HG02623 (cell line): ENCODE data around the gene DTX1.

Experiments used
- ATAC-seq: cut with Tn5 transposase; IDR thresholded peaks from one replicate; pipeline ENCODE4 v1.9.1; 2021; ENCODE audit warnings: moderate library complexity; ENCODE audit not compliant: unreplicated experiment

Gene DTX1

DNA sequence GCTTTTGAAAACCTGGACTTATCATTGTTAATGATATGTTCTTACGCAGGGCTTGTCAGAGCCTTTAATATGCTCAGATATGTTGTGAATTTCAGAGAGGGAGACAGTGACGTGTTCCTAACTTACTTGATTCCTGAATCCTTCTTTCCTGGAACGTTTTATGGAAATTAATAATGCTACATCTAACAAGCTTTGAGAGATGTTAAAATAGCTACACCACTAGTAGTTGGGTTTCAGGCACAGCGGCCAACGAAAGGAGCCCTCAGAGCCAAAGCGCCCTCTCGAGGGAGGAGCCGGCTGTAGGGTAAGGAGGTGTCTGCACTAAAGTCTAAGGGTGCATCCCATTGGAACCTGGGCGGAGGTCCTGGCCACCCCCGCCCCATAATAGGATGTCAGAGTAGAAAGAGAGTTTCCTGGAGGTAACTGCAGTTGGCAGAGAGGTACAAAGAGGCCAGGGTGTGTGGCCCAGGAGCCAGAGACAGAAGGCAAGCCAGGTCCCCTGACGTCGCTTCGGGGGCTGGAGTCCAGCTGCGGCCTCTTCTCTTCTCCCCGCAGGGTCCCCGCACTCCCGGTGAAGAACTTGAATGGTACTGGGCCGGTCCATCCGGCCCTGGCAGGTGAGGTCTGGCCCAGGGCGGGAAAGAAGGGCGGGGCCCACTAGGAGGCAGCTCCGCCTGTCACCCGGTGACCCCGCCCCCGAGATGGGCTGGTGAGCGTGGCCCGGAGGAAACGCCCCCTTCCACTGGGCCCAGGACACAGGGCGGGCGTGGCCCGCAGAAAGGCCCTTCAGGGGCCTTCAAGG, 36.3 kb downstream of the DTX1 start:
- peak; percentile 44 for ATAC-seq

DNA sequence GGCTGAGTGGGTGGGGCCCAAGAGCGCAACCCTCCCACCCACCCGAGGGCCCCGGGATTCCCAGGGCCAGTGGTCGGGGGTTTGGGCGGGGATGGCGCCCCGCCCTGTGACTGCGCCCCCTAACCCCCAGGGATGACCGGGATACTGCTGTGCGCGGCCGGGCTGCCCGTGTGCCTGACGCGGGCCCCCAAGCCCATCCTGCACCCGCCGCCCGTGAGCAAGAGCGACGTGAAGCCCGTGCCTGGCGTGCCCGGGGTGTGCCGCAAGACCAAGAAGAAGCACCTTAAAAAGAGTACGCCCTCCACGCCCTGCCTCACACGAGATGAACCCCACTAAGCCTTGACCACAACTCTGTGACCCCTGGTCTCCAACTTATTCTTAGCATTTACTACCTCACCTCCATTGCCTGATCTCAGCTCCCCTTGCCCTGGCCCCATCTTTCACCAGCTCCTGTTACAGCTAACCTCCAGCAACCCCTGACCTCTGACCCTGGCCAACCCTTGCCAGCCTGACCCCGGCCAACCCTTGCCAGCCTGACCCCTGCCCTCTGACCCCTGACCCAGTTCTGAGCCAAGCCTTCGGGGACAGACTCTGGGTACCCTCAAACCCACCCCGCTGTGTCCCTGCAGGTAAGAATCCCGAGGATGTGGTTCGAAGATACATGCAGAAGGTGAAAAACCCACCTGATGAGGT, 37.0 kb downstream of the DTX1 start:
- no peak for ATAC-seq

- ATAC-seq: no peak
Observed at GRCh38 chr12:113094738-113095137, 38.2 kb downstream of the DTX1 start.

DNA sequence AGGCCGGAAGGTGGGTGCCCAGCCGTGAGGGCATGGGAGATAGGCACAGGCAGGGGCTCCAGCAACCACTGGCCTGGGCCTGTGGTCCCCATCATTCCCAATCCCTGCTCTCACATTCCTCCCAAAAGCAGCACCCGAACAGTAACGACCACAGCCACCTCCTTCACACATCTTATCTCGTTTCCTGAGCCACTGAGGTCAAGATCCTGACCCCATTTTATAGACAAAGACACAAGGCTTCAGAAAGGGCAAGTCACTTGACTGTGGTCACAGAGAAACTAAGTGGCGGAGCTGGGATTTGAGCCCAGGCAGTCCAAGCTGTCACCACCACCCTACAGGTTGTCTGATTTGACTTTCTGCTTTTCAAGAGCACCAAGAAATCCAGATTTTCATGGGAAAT, 38.9 kb downstream of the DTX1 start:
- ATAC-seq: no peak

DNA sequence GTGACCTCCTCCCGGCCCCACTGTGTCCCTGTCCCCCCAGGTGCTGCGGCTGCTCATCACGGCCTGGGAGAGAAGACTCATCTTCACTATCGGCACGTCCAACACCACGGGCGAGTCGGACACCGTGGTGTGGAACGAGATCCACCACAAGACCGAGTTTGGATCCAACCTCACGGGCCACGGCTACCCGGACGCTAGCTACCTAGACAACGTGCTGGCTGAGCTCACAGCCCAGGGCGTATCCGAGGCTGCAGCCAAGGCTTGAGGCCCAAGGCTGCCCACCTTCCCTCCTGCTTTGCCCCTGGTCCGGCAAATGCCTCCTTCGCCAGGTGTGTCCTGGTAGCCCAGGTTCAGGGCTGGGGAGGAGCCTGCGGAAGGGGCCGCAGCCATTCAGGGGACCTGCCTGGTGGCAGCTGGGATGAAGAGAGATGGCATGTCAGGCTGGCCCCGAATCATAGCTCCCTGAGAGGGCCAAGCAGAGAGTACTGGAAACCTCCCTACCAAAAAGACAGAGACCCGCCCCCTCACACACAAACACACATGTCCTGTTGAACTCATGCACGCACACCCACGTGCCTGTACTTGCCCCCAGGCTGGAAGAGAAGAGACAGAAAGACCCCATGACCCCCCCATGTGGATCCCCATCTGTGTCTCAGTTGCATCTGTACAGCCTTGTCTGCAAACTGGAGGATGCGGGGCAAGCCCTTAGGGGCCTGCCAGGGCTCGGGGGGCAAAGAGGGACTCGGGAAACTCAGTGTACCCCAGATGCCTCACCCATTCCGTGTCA, 40.3 kb downstream of the DTX1 start:
- ATAC-seq: no peak

- ATAC-seq: no peak
Observed at GRCh38 chr12:113097716-113098440, 41.3 kb downstream of the DTX1 start.

DNA sequence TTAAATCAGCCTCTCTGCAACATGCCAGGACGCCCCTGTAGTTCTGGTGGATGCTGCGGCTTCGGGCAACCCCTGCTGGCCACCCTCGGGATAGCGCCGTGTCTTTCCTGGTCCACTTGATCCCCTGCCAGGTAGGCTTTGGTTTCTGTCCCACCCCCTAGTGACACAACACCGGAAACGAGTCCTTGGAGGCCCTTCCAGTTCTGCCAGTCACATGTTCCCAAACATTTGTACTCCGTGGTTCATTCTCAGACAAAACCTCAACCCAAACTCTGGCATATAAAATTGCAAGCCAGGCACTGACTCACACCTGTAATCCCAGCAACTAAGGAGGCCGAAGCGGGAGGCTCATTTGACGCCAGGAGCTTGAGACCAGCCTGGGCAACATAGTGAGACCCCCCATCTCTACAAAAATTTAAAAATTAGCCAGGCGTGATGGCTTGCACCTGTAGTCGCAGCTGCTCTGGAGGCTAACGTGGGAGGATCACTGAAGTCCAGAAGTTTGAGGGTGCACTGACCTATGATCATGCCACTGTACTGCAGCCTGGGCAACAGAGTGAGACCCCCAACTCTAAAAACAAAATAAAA, 42.0 kb downstream of the DTX1 start:
- ATAC-seq: peak; percentile 48

DNA sequence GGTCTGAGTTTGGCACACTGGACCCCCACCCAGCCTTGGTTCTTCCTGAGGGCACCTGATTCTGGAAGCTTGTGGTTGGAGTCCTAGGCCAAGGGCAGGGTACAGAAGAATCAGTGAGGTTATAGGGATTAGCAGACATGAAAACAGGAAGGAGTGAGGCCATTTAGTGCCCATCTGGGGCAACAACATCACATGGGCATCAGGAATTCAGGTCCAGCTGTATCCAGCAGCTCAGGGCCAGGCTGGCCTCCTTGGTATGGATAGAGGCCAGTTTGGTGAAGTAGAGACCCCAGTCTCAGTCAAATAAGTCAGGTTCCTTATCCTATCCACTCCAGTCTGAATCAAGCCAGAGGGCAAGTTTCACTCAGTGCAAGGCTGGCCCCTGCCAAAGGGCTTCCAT, 42.8 kb downstream of the DTX1 start:
- ATAC-seq: no peak

DNA sequence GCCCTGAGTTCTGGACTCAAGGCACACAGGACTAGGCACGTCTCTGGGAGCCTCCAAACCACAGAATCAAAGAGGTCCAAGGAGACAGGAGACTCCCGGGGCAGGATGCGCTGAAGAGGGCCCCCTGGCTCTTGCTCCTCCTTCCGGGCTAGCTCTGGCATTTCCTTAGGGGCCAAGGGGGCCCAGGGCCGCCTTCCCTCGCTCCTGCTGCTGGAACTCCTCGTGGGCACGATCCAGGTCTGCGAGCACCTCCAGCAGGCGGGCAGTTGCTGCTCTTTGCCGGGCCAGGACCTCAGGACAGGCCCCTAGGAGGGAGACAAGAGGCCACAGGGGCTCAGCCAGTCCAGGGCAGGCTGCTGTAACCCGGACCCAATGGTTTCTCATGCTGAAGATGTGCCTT, 43.2 kb downstream of the DTX1 start:
- ATAC-seq: no peak

DNA sequence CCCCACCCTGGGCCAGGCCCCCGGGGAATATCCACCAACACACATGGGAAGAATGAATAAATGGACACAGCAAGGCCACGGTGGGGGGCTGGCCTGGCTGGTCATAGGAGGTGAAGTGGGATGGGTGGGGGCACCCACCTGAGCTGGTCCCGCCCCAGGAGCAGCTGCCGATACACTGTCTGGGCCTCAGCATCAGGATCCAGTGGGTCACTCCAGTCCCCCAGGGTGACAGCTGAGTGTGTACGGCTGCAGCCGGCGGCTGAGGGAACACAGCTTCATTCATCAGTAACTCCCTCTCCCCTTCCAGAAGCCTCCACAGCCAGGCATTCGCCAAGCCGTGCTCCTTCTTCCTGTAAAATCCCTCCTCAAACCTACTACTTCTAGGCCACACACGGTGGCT, 45.2 kb downstream of the DTX1 start:
- no peak for ATAC-seq

GRCh38 chr12:113102811-113103210, 46.3 kb downstream of the DTX1 start:
- no peak for ATAC-seq

- ATAC-seq: no peak
Observed at GRCh38 chr12:113103756-113104450, 47.4 kb downstream of the DTX1 start.

- no peak for ATAC-seq
Observed at GRCh38 chr12:113104953-113105510, 48.5 kb downstream of the DTX1 start.

DNA sequence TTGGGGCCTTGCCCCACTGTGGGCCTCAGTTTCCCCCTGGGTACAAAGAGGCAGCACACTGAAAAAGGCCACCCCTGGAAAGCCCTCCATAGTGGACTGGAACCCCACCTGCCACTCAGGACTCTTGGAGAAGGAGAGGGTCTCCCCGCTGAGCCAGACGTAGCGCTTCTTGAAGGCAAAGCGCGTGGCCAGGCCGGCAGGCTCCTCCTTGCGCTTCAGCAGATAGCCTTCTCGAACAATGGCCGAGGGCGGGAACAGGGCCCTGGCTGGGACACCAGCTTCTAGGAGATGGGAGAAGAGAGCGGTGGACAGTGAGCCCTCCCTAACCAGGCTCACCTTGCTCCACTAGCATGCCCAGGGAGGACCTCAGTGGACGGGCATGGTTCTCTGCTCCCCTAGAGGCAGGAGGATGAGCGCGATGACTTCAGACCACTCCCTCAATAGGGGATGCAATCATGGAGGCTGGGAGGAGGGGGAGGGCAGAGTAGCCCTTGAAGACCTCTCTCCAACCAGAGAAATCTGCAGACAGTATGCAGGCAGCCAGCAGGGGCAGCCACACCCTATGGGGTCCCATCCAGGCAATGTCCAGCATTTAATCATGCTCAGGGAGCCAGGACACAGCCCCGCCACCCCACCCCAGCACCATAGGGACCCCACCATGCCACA, 49.2 kb downstream of the DTX1 start:
- ATAC-seq: no peak

GRCh38 chr12:113106361-113106760, 49.8 kb downstream of the DTX1 start:
- ATAC-seq: no peak

GRCh38 chr12:113108308-113108707, 51.8 kb downstream of the DTX1 start:
- no peak for ATAC-seq

GRCh38 chr12:113109360-113109759, 52.8 kb downstream of the DTX1 start:
- ATAC-seq: no peak

- no peak for ATAC-seq
Observed at GRCh38 chr12:113109872-113110599, 53.5 kb downstream of the DTX1 start.

- no peak for ATAC-seq
Observed at GRCh38 chr12:113111247-113111646, 54.7 kb downstream of the DTX1 start.
